ENCODE data around the gene TMEM221.
"Not testable (repeated sequence)": the region's sequence is repeated elsewhere in the genome, so short reads cannot be mapped to it uniquely, and the experiment has no call there.

TMEM221 gene

DNA sequence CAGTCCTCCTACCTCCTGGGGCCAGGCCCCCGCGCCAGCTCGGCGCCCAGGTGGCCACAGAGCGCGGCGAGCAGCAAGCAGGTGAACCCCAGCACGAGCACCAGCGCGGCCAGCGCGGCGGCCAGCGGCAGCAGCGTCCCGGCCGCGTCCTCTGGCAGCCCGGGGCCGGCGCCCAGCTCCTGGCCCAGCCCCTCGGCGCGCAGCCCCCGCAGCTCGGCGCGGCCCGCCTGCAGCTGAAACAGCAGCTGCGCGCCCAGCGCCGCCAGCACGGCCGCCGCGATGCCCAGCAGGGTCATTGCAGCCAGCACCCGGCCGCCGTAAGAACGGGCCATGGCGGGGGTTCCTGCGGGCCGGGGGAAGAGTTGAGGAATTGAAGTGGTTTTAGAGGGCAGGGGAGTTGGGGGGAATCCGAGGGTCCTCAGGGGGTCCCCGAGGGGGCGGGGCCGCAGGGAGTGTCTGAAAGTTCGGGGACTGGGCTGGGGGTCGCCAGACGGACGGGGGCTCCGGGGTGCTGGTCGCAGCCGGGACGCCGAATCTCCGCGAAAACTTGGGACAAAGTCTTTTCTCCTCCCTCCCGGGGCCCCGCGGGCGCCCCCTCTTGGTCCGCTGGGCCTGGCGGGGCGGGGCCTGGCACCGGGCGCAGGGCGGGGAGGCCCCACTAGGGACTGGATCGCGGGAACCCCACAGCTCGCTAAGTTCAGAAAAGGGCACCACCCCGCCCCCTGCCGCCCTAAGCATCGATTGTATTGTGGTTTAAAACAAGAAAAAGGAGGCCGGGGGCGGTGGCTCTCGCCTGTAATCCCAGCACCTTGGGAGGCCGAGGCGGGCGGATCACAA is at the start of gene TMEM221:
TSS of gene TMEM221 (minus strand) at position 538 of the 837 bp plus-strand sequence. CDS start at position 332, 206 bp downstream.
- DNase-seq = peak; percentile 62

DNA sequence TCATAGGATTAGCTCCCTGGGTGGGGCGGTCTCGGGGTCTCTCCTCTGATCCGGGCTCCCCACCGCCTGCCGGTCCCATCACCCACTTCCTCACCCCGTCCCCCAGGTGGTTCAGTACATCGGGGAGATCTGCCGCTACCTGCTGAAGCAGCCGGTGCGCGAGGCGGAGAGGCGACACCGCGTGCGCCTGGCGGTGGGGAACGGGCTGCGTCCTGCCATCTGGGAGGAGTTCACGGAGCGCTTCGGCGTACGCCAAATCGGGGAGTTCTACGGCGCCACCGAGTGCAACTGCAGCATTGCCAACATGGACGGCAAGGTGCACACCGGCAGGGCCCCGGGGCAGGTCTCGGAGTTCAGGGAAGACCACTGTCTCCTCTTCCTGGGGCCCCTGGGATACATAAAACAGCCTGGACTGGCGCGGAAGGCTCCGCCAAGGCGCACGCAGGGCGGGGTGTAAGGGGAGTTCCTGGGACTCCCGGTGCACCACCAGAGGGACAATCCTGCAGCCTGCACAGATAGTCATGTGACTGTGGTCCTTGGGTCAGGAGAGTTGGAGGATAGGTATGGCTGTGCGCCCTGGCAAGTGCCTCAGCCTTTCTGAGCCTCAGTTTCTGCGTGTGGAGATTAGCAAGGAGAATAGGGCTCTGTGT is 48.8 kb upstream of the TMEM221 start:
- no peak for DNase-seq

DNA sequence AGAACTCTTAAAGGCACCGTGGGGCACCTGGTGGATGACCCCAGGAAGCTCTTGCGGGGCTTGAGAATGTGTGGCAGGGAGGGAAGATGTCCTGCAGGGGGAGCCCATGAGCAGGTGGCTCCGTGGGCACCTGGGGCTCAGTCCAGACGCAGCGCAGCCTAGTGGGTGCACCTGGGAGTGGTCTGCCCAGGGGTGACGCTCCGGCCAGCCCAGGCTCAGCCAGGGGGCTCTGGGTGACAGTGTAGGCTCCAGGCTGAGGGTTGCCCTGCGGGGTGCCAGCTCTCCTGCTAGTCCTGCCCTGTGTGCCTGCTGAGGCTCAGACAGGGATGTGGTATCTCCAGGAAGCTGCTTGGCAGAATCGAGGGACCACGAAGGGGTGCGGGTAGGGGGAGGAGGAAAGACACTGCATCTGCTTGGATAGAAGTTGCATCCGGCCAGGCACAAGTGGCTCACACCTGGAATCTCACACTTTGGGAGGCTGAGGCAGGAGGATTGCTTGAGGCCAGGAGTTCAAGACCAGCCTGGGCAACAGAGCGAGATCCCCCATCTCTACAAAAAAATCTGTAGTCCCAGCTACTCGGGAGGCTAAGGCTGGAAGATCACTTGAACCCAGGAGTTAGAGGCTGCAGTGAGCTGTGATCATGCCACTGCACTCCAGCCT is 48.0 kb upstream of the TMEM221 start:
- peak; percentile 94 for DNase-seq

DNA sequence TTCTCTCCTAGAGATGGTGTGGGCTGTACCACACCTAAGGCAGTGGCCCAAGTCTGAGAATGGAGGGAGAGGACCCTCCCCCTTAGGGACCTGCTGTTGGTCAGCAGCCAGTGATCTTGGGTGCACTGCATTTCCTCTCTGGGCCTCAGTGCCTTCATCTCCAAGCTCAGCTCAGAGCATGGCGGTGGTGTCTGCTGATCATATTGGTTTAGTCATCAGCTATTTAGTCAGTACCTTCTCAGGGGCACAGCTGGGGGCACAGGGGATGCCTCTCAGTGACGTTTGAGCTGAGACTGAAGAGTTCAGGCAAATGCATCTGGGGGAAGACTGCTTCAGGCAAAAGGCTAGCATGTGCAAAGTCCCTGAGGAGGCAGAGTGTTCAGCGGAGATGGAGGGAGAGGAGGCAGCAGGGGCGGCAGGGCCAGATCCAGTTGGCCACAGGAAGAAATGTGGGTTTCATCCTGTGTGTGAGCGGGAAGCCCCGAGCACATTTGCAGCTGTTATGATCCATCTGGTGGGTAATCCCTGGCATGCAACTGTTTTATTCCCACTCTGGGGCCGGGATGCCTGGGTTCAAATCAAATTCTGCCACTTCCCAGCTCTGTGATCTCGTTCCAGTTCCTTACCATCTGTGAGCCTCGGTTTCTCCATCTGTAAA is 47.3 kb upstream of the TMEM221 start:
- DNase-seq = no peak

DNA sequence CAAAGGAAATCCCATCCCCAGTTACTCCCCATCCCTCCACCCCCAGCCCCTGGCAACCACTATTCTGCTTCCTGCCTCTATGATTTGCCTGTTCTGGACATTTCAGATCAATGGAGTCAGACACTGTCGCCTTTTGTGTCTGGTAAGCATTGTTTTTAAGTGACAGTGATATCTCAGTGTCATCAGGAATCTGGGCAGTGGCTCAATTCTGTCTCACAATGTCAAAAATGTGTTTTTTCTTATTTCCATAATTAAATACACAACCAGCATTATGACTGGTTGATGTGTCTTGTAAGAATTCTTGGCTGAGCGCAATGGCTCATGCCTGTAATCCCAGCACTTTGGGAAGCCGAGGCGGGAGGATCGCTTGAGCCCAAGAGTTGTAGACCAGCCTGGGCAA is 42.8 kb upstream of the TMEM221 start:
- no peak for DNase-seq

DNA sequence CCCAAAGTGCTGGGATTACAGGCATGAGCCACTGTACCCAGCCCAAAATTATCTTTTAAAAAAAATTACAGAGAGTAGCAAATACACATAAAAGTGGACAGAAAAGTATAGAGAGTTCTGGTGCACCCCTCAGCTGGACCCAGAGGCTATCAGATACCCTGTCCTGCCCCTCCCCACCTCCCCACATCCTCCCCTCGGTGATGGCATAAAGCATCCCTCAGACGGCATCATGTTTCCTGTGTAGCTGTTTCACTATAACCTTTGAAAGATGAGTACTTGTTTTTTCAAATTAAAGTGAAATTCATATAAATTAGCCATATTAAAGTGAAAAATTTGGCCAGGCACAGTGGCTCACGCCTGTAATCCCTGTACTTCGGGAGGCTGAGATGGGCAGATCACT is 41.9 kb upstream of the TMEM221 start:
- DNase-seq = no peak

DNA sequence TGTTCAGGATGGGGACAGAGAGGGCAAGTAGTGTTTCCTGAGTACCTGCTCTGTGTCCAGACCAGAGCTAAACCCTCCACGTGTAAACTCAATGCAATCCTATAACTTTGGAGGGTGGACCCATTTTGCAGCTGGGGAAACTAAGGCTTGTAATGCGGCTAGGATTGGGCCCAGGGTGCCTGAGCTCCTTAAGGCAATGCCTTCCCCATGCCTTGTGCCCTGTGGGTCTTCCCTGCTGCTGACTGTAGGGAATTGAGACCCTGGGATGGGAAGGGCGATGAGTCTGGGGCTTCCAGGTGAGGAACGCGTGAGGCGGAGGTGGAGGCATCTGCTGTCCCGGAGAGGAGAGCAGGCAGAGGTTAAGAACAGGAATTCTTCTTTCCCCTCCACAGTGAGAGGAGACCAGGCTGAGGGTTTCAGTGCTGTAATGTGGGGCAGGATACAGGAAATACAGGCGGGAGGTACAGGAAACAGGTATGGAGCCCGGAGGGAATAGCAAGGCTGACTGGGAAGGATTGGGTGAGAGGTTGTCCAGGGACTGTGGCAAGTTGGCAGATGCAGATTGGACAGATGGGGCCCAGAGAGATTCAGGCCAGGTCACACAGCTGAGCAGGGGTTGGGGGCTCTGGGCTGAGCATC is 41.0 kb upstream of the TMEM221 start:
- no peak for DNase-seq

DNA sequence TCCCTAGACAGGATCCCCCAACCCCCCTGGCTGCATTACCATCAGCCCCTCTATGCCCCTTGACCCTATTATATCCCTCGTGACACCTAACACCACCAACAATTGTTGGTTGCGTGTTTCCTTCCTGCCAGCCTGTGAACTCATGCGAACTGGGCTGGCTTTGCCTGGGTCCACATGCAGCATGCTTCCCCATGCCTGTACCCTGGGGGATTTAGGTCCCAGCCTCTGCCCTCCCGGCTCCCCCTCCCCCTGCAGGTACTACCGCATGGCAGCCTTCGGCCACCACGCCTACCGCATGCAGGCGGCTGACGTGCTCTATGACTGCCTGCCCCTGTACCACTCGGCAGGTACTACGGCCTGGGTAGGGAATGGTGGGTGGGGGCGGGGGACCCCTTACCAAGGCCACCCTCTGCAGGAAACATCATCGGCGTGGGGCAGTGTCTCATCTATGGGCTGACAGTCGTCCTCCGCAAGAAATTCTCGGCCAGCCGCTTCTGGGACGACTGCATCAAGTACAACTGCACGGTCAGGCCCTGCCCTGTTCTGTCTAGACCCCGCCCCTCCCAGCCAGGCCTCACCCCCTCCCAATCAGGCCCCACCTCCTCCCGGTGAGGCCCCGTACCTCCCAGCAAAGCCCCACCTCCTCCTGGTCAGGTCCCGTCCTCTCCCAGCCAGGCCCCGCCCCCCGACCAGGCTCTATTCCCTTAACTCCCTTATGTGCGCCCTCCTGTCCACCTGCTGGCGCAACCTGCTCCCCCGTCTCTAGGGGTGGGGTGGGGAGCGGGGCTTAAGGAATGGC is 40.3 kb upstream of the TMEM221 start:
- DNase-seq = peak; percentile 97

DNA sequence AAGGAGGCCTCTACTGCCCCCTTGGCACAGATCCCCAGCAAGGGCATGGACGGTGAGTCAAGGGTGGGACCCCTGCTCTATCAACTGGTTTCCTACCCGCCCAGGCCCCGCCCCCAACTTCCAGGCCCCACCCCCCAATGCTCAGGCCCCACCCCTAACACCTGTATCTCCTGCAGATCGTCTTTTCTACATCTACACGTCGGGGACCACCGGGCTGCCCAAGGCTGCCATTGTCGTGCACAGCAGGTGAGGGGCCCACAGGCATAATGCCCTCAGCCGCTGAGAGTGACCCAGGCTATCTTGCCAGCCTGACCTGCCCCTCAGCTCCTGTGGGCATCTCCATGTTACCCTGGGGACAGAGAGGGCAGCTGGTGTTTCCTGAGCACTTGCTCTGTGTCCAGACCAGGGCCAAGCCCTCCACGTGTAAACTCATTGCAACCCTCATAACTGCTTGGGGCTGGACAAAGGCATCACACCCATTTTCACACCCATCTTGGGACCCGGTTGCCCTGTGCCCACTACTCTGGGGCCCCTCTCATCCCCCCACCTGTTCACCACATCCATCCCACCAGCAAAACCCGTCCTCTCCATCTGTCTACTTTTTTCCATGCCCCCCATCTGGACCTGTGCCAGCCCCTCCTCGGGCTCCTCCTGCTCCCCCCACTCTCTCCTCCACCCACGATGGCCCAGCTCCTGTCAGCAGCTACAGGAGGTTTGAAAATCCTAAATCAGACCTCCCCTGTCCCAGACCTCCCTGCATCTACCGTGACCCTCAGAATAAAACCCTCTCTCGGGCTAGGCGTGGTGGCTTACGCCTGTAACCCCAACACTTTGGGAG is 39.0 kb upstream of the TMEM221 start:
- no peak for DNase-seq

DNA sequence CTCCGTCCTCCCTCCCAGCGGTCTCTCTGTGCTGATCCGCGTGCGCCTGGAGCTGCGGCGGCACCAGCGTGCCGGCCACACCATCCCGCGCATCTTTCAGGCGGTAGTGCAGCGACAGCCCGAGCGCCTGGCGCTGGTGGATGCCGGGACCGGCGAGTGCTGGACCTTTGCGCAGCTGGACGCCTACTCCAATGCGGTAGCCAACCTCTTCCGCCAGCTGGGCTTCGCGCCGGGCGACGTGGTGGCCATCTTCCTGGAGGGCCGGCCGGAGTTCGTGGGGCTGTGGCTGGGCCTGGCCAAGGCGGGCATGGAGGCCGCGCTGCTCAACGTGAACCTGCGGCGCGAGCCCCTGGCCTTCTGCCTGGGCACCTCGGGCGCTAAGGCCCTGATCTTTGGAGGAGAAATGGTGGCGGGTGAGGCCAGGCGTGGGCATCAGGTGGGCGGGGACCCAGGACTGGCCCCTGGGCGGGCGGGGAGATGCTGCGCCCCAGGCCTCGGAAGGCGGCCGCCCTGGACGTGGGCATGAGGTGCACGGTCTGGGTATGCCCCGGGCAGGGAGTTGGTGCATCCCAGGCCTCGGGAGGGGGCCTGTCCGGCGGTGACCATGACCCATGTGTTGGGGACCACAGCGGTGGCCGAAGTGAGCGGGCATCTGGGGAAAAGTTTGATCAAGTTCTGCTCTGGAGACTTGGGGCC is 38.2 kb upstream of the TMEM221 start:
- no peak for DNase-seq

DNA sequence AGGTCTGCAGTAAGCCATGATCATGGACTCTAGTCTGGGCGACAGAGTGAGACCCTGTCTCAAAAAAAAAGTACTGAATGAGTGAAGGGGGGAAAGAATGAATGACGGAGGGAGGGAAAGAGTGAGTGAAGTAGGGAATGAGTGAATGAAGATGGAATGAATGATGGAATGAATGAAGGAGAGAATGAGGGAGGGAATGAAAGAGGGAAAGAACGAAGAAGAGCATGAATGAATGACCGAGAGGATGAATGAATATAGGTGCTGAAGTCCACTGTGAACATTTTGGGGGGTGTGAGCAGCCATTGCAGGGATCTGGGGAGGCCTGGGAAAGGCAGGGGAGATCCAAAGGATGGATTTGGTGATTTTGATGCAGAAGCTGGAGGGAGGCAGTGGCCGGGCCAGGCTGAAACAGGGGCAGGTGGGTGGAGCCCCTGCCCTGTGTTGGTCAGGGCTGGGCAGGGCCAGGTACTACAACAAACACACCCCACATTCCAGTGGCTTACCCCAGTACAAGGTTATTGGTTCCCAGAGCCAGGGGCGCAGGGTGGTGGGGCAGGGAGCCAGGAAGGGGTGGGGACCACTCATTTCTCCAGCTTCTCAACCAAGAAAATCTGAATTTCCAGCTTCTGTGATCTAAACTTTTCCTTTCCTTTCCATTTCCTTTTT is 36.2 kb upstream of the TMEM221 start:
- no peak for DNase-seq

DNA sequence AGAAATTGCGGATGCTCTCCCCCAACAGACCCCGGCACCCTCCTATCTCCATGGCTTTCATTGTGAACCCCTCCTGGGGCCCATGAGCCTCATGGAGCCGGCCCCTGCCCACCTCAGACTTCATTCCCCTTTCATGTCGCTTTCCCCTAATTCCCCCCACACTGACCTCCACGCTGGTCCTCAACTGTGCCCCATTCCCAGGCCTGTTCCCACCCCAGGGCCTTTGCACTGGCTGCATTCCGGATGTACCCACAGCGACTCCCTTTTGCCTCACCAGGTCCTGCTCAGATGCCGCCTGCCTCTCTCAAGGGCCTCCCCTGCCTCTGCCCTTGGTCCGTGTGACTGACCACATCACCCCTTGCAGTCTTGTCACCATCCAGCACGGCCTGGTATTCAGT is 35.1 kb upstream of the TMEM221 start:
- DNase-seq = no peak

DNA sequence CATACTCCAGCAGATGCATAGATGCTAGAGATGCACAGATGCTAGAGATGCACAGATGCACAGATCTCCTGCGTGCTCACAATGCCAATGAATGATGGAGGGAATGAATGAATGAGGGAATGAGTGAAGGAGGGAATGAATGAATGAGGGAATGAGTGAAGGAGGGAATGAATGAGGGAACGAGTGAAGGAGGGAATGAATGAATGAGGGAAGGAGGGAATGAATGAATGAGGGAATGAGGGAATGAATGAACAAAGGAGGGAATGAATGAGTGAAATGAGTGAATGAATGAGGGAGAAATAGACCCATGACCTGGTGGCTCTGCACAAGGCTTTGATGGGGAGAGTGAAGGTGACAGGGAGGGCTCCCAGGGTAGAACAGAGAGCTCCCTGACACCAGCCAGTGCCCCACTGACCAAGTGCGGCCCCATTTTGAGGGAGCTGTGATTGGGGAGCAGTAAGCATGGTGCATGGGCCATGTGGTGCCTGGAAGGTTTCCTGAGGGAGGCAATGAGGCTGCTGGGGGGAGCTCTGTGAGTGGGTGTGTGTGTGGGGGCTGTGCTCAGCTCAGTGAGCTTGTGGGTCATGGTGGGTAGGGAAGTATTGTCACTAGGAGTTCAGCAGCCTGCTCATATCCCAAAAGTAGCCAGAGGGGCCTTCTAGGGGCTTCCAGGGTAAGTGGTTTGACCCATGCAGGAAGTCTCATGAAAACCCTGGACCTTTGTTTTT is 34.6 kb upstream of the TMEM221 start:
- no peak for DNase-seq

DNA sequence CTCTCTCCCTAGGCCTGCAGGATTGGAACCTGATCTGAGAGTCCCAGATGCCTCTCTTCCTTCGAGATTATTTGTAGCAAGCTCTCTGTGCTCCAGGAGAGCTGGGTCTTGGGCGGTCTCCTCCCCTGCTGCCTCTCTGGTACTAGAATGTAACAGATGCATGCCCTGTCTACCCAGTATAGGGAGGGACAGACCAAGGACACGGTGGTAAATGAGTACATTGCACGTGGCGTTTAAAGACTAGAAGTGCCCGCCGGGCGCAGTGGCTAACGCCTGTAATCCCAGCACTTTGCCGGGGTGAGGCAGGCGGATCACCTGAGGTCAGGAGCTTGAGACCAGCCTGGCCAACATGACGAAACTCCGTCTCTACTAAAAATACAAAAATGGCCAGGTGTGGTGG is 33.5 kb upstream of the TMEM221 start:
- DNase-seq = no peak

DNA sequence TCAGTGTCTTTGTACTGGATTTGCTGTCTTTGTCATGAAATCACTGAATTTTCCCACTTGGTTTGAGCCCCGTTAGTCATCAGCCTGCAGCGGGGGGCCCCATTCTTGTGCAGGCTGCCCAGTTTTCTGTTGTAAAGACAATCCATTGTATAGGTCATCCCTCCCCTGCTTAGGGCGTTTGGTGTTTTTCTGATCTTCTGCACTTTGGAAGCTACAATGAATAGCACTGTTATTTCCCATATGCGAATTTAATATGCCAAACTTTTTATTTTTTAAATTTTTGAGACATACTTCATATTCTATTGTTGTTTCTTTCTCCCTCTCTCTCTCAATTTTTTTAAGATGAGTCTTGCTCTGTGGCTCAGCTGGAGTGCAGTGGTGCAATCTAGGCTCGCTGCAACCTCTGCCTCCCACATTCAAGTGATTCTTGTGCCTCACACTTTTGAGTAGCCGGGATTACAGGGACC is 30.9 kb upstream of the TMEM221 start:
- DNase-seq = no peak

DNA sequence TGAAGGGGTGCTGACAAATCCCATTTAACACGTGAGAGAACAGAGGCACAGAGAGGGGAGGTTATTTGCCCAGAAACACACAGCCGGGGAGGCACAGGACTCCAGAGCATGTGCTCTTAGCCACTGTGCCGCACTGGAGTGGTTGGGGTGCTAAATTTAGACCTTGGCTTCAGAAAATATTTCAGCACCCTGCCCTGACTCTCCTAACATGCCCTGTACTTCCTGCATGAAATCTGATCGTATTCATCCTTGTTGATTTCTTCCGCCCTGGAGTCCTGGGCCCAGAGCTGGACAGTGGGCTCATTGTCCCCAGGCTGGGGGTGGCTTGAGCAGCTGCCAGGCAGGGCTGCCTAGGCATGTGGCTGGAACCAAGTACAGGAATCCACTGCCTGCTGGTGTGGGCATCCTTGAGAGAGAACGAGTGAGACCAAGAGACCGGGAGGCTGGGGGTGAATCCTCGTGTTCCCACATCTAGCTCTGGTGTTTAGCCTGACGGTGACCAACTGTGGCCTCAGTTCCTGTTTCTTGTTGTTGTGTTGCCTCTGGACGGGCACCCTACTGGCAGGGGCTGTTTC is 27.2 kb upstream of the TMEM221 start:
- DNase-seq = no peak

DNA sequence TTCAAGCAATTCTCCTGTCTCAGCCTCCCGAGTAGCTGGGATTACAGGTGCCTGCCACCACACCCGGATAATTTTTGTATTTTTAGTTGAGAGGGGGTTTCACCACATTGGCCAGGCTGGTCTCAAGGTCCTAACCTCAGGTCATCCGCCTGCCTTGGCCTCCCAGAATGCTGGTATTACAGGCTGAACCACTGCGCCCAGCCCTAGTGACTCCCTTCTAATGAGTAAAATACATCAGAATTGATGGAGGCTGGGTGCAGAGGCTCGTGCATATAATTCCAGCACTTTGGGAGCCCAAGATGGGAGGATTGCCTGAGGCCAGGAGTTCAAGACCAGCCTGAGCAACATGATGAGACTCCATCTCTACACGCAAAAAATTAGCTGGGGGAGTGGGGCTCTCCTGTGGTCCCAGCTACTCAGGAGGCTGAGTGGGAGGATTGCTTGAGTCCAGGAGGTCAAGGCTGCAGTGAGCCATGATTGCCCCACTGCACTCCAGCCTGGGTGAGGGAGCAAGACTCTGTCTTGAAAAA is 26.6 kb upstream of the TMEM221 start:
- DNase-seq = not testable (repeated sequence)

DNA sequence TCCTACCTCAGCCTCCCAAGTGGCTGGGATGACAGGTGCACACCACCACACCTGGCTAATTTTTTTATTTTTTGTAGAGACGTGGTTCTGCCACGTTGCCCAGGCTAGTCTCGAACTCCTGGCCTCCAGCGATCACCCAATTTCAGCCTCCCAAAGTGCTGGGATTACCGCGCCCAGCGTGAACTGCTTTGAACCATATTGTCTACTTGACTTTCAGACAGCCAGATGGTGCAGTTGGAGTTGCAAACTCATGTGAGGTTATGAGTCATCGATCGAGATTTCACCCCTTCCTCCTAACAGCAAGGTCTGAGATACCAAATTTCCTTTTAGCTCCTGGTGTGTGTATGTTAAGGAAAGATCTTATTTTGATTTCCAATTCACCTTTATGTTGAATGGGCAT is 24.6 kb upstream of the TMEM221 start:
- DNase-seq = peak; percentile 61

Measured in hematopoietic multipotent progenitor cell treated with erythropoietin and hydrocortisone succinate and interleukin-3 and kit ligand, for 6 days (in vitro differentiated cells).